ENCODE data around the gene NSMCE1. TPM values are rescaled to one million over a fixed set of nuclear protein-coding genes. Genes with fewer than 3 reads are reported as not detected.

NSMCE1 gene
- total RNA-seq, 1 donor from 2014 or later: 49.2 TPM

DNA sequence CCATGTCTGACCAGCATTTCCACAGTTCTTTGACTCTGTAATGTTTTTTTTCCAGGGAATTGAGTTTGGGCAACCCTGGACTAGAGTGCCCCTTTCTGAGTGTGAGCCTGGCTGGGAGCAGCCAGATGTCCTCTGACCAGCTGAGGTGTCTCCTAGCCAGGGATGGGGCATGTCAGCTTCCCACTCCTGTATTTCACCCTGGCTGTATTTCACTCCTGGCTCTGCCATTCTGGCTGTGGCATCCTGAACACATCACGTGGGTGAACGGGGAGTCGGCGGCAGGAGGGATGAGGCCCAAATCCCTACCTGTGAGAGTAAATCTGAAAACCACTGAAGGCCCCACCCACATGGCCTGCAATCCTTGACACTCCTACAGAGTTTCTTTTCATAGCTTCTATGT lies 34.0 kb downstream of the NSMCE1 start:
- DNase-seq (peak; percentile 45), ATAC-seq (no peak)
- Histone ChIP-seq H3K27ac (peak overlapping the region; percentile 73), H3K36me3 (peaks cover 24% of the 10 kb centered on the region), H3K9me3 (no peaks in the 10 kb centered on the region), H3K27me3 (no peaks in the 10 kb centered on the region), H3K4me3 (no peak overlapping the region), H3K4me1 (peaks cover 60% of the 10 kb centered on the region)
- TF ChIP-seq, protein P1, sequence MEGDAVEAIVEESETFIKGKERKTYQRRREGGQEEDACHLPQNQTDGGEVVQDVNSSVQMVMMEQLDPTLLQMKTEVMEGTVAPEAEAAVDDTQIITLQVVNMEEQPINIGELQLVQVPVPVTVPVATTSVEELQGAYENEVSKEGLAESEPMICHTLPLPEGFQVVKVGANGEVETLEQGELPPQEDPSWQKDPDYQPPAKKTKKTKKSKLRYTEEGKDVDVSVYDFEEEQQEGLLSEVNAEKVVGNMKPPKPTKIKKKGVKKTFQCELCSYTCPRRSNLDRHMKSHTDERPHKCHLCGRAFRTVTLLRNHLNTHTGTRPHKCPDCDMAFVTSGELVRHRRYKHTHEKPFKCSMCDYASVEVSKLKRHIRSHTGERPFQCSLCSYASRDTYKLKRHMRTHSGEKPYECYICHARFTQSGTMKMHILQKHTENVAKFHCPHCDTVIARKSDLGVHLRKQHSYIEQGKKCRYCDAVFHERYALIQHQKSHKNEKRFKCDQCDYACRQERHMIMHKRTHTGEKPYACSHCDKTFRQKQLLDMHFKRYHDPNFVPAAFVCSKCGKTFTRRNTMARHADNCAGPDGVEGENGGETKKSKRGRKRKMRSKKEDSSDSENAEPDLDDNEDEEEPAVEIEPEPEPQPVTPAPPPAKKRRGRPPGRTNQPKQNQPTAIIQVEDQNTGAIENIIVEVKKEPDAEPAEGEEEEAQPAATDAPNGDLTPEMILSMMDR (IDR thresholded peaks at IDR 0.05): no peak
- intact Hi-C loops (cut with DNase I): loop anchor here (10.0 kb wide), 1 partner anchor 130 kb away; no protein-coding TSS in a partner anchor

DNA sequence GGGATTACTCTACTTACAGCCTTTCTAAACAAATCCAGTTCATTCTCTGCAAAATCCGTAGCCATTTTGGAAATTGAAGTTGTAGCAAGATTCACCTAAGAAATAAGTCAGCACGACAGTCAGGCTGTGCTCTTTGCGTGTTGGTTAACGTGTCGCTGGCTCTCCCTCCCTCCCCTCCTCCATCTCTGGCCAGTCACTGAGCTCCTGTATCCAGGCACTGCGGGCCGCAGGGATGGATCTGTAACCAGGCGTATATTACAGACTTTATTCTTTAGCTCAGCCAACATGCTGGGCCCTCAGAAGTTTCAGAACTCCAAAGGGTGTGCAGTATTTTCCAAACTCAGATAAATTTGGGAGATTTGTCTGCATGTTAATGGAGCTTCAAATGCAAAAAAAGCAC lies 34.4 kb downstream of the NSMCE1 start:
- Histone ChIP-seq H3K27ac (peak overlapping the region; percentile 73), H3K4me3 (no peak overlapping the region), H3K36me3 (peaks cover 24% of the 10 kb centered on the region), H3K4me1 (peaks cover 60% of the 10 kb centered on the region), H3K9me3 (no peaks in the 10 kb centered on the region), H3K27me3 (no peaks in the 10 kb centered on the region)
- ATAC-seq (no peak), DNase-seq (peak; percentile 19)
- TF ChIP-seq, protein P1 (IDR thresholded peaks at IDR 0.05): no peak
- intact Hi-C loops (cut with DNase I): loop anchor here (10.0 kb wide), 1 partner anchor 131 kb away; no protein-coding TSS in a partner anchor

DNA sequence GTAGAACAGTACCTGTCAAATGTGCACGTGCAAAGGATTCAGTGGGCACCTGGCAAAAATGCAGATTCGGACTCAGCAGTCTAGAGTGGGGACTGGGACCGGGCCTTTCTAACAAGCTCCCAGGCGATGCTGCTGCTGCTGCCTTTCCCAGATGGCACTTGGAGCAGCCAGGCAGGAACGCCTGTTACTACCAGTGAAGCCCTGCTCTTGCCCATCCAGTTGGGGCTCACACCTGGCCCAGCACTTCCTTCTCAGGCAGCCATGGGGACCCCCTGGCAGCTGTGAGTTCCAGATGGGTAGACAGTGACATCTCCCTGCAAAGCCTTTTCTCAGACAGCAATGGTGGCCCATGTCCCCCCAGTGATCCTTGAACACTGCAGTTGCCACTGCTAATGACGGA lies 34.8 kb downstream of the NSMCE1 start:
- peaks cover 24% of the 10 kb centered on the region for H3K36me3 ChIP-seq
- no peak overlapping the region for H3K4me3 ChIP-seq
- ATAC-seq: no peak
- no peaks in the 10 kb centered on the region for H3K27me3 ChIP-seq
- peak overlapping the region; percentile 73 for H3K27ac ChIP-seq
- H3K9me3 ChIP-seq: no peaks in the 10 kb centered on the region
- H3K4me1 ChIP-seq: peaks cover 59% of the 10 kb centered on the region
- peak; percentile 60 for DNase-seq
- TF ChIP-seq, protein P1 (IDR thresholded peaks at IDR 0.05): no peak
- intact Hi-C loops (cut with DNase I): loop anchor here (10.0 kb wide), 1 partner anchor 131 kb away; no protein-coding TSS in a partner anchor

DNA sequence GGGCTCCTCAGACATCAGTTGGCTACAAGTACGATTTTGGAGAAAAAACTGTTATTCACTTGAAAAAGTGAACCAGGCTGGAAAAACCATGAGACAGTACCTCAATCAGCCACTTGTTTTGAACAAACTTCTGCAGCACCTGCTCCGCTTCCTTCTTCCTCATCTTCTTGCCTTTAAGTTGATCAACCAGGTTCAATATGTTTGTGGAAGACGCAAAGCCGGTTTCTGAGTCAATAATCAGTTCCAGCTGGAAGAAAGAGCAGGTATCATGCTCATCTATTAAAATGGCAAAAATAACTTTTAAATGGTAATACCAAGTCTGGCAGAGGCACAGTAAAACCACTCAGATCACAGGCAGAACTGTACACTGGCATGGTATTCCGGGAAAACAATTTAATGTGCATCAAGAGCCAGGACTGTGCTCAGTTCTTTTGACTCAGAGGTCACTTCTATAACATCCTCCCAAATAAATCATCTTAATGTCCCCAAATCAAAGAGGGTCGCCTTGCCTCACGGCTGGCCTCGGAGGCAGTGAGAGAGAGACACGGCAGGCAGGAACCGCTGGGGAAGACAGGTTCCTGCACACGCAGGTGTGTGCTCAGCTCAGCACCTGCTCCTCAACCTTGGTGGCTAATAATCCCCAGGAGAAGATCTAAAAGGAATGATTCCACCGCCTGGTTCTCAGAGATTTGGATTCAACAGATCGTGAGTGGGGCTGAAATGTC lies 35.5 kb downstream of the NSMCE1 start:
- H3K36me3 ChIP-seq: peaks cover 24% of the 10 kb centered on the region
- peak overlapping the region; percentile 42 for H3K27ac ChIP-seq
- ATAC-seq (no peak), DNase-seq (no peak)
- peaks cover 52% of the 10 kb centered on the region for H3K4me1 ChIP-seq
- no peaks in the 10 kb centered on the region for H3K27me3 ChIP-seq
- TF ChIP-seq, protein P1 (IDR thresholded peaks at IDR 0.05): no peak
- H3K4me3 ChIP-seq: no peak overlapping the region
- intact Hi-C loops (cut with DNase I): loop anchor here (10.0 kb wide), 1 partner anchor 132 kb away; no protein-coding TSS in a partner anchor
- no peaks in the 10 kb centered on the region for H3K9me3 ChIP-seq

DNA sequence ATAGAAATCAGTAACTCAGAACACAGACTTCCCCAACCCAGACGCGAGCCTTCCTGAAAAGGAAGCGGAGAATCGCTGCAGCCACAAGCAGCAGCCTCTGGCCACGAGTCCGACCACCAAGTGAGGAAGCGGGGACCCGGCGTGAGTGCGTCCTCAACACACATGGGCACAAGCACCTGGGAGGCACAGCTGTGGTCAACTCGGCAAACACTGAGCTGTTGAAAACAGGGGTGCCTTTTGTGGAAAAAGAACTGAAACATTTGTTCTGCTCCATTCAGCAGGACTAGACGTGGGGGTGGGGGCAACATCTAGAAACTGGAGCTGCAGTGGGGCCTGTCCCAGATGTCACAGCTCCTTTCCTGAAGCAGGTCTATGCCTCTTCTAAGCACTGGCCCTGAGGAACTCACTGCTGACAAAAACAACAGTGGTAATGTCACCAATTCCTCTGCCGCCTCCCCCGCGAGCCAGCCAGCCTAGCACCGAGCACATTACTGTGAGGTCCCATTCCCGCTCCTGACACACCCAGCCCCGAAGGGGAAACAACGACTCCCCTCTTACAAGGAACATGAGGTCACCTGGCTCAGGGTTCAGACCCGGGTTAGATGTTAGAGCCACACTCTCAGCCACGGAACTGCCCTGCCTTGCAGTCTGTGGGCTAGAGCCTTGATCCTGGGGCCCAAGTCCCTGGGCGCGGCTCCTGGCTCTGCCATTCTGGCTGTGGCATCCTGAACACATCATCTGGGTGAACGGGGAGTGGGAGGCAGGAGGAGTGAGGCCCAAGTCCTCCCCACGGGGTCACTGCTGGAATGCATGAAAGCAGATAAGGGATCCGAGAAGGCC lies 36.3 kb downstream of the NSMCE1 start:
- Histone ChIP-seq H3K4me3 (no peak overlapping the region), H3K9me3 (no peaks in the 10 kb centered on the region), H3K36me3 (peaks cover 24% of the 10 kb centered on the region), H3K27ac (peak overlapping the region; percentile 42), H3K27me3 (no peaks in the 10 kb centered on the region), H3K4me1 (peaks cover 44% of the 10 kb centered on the region)
- intact Hi-C loops (cut with DNase I): loop anchor here (10.0 kb wide), 1 partner anchor 133 kb away; no protein-coding TSS in a partner anchor
- ATAC-seq: no peak
- DNase-seq: no peak
- TF ChIP-seq, protein P1 (IDR thresholded peaks at IDR 0.05): no peak
